GM12878 (cell line): ENCODE measurements around the gene ADK. TPM values are rescaled to one million over a fixed set of nuclear protein-coding genes. Genes with fewer than 3 reads are reported as not detected.

Source experiments
- BHLHE40 ChIP-seq, 2 experiments: fragments of 450-650 bp in 1 of 2; IDR thresholded peaks; 2 replicates each; pipeline ENCODE4 v1.6.1; 2011 to 2017; ENCODE audit warnings: low read depth in 2 of 2, borderline replicate concordance in 1 of 2, improper control_type of control experiment in 1 of 2, low read length in 1 of 2, mild to moderate bottlenecking in 1 of 2
- CBX3 ChIP-seq: fragments of 200-600 bp; sonication (generic); IDR thresholded peaks from 2 replicates; pipeline ENCODE4 v1.6.1; 2016; ENCODE audit warnings: low read depth, borderline replicate concordance
- CBX5 ChIP-seq: sonication (generic); IDR thresholded peaks from 2 replicates; pipeline ENCODE4 v1.6.1; 2016; ENCODE audit warnings: low read depth, moderate library complexity, mild to moderate bottlenecking, inconsistent platforms
- CHD1 ChIP-seq: IDR thresholded peaks from 2 replicates; pipeline ENCODE4 v1.6.1; 2012; ENCODE audit warnings: low read depth, low read length, improper control_type of control experiment
- CTCF ChIP-seq, 3 experiments: IDR thresholded peaks in 2 of 3; conservative IDR thresholded peaks in 1 of 3; 2 replicates each; pipeline ENCODE4 v1.5.1; 2011; ENCODE audit warnings: low read depth in 3 of 3, low read length in 3 of 3, mild to moderate bottlenecking in 3 of 3, control low read depth in 2 of 3, moderate library complexity in 2 of 3, inconsistent platforms in 1 of 3, mixed read lengths in 1 of 3; ENCODE audit not compliant: control insufficient read depth in 2 of 3, insufficient read depth in 1 of 3; ENCODE audit errors: extremely low read depth in 1 of 3
- DPF2 ChIP-seq: fragments of 450-650 bp; IDR thresholded peaks from 2 replicates; pipeline ENCODE4 v1.6.1; 2017; ENCODE audit warnings: mild to moderate bottlenecking
- KAT2A ChIP-seq: conservative IDR thresholded peaks from 2 replicates; pipeline ENCODE4 v1.6.1; 2011; ENCODE audit warnings: low read depth, low read length; ENCODE audit not compliant: control insufficient read depth
- MAX ChIP-seq: IDR thresholded peaks from 2 replicates; pipeline ENCODE4 v1.6.1; 2012; ENCODE audit warnings: low read depth, low read length, improper control_type of control experiment
- NBN ChIP-seq: fragments of 450-650 bp; IDR thresholded peaks from 2 replicates; pipeline ENCODE4 v1.6.1; 2016
- NR2C2 ChIP-seq: IDR thresholded peaks from 2 replicates; pipeline ENCODE4 v1.6.1; 2011; ENCODE audit warnings: borderline replicate concordance, low read depth; ENCODE audit not compliant: control insufficient read depth, insufficient read length
- NRF1 ChIP-seq: conservative IDR thresholded peaks from 2 replicates; pipeline ENCODE4 v1.6.1; 2011; ENCODE audit warnings: mild to moderate bottlenecking, low read depth, low read length, improper control_type of control experiment
- PML ChIP-seq: IDR thresholded peaks from 2 replicates; pipeline ENCODE4 v1.6.1; 2012; ENCODE audit warnings: low read length, inconsistent platforms
- POLR2AphosphoS2 ChIP-seq: IDR thresholded peaks from 2 replicates; pipeline ENCODE4 v1.6.1; 2011; ENCODE audit warnings: low read depth, mild to moderate bottlenecking, low read length, improper control_type of control experiment, moderate library complexity
- POU2F2 ChIP-seq: IDR thresholded peaks from 3 replicates; pipeline ENCODE4 v1.6.1; 2011; ENCODE audit warnings: low read depth, mild to moderate bottlenecking, low read length, borderline replicate concordance
- SP1 ChIP-seq: IDR thresholded peaks from one replicate; pipeline ENCODE4 v1.6.1; 2011; ENCODE audit warnings: low read depth, low read length
- TBL1XR1 ChIP-seq: IDR thresholded peaks from 2 replicates; pipeline ENCODE4 v1.6.1; 2012; ENCODE audit warnings: low read depth, low read length, improper control_type of control experiment
- TCF3 ChIP-seq: IDR thresholded peaks from 2 replicates; pipeline ENCODE4 v1.6.1; 2012; ENCODE audit warnings: low read depth, mild to moderate bottlenecking, low read length, borderline replicate concordance; ENCODE audit not compliant: insufficient read depth
- USF1 ChIP-seq: IDR thresholded peaks from 2 replicates; pipeline ENCODE4 v1.6.1; 2011; ENCODE audit warnings: borderline replicate concordance, low read depth, mild to moderate bottlenecking, moderate library complexity, mixed read lengths, low read length; ENCODE audit not compliant: insufficient read depth; ENCODE audit errors: extremely low read length
- USF2 ChIP-seq: IDR thresholded peaks from 2 replicates; pipeline ENCODE4 v1.6.1; 2011; ENCODE audit warnings: low read depth, low read length, improper control_type of control experiment, borderline replicate concordance
- YBX1 ChIP-seq: fragments of 450-650 bp; IDR thresholded peaks from 2 replicates; pipeline ENCODE4 v1.6.1; 2016; ENCODE audit warnings: antibody characterized with exemption
- ZBTB11 ChIP-seq: fragments of 450-650 bp; formaldehyde crosslinking; IDR thresholded peaks from 2 replicates; pipeline ENCODE4 v1.5.0; 2022; ENCODE audit warnings: mild to moderate bottlenecking, missing genetic modification characterization
- ZNF384 ChIP-seq: IDR thresholded peaks from 2 replicates; pipeline ENCODE4 v1.6.1; 2012; ENCODE audit warnings: low read depth, mild to moderate bottlenecking, low read length, improper control_type of control experiment, borderline replicate concordance
- polyA plus RNA-seq, 11 experiments: library from polyadenylated mRNA; depleted of rRNA in 4 of 11; unstranded in 6 of 11; stranded (reverse) in 5 of 11; fragments of >200 nt; fragmentation: Nextera tagmentation in 4 of 11; fragmentation: Illumina TruSeq in 1 of 11; extraction: Ambion mirVana in 4 of 11; extraction: Trizol in 1 of 11; gene quantifications; 1 replicate in 1 of 11; 2 replicates in 10 of 11; pipeline versions ENCODE4 v1.2.1 to v1.2.3, GENCODE V29; 2011 to 2016; ENCODE audit warnings: inconsistent platforms in 2 of 11, missing spikeins in 2 of 11, low read depth in 1 of 11
- total RNA-seq, 4 experiments: library from RNA; depleted of rRNA in 3 of 4; stranded (reverse); fragments of >200 nt in 3 of 4; fragmentation: Illumina TruSeq in 1 of 4; extraction: Trizol in 1 of 4; gene quantifications; 2 replicates each; pipeline versions ENCODE4 v1.2.1 to v1.2.3, GENCODE V29; 2013 to 2021

Gene ADK
- total and polyA plus RNA-seq, 10 of the 15 experiments (the other 5 are each of a cell fraction or from before 2014, with no cell fraction given): 42.0 to 151 (median 81.6) TPM

GRCh38 chr10:74585231-74586087, 434.4 kb downstream of the ADK start (continued):
- TF ChIP-seq NR2C2: no peak
- no peak for TF ChIP-seq USF2
- 0 out of 2 replicates have a peak, but pooled peaks have one; percentile 45 for TF ChIP-seq TCF3
- TF ChIP-seq POU2F2: peak; percentile 36; the same call in 1 of the 3 replicates
- peak; percentile 74 to 88 for TF ChIP-seq BHLHE40 (IDR thresholded peaks at IDR 0.05; ENCODE audit: borderline replicate concordance in 1 of 2, low read depth in 2 of 2, low read length in 1 of 2)
- peak; percentile 89 for TF ChIP-seq CBX5
- TF ChIP-seq KAT2A: no peak
- no peak for TF ChIP-seq CTCF (IDR thresholded peaks at IDR 0.05 in 2 of 3, conservative IDR thresholded peaks at IDR 0.05 in 1 of 3; ENCODE audit: control insufficient read depth in 2 of 3, extremely low read depth in 1 of 3, insufficient read depth in 1 of 3, low read depth in 3 of 3, low read length in 3 of 3)
- TF ChIP-seq TBL1XR1: peak; percentile 94
- peak; percentile 37; the same call in 1 of the 2 replicates for TF ChIP-seq PML
- TF ChIP-seq SP1: no peak
- peak; percentile 91; the same call in 1 of the 2 replicates for TF ChIP-seq DPF2
- no peak for TF ChIP-seq POLR2AphosphoS2
- peak; percentile 76; the same call in 1 of the 2 replicates for TF ChIP-seq NBN
- TF ChIP-seq ZBTB11 (CRISPR knock-in tag): no peak
- no peak for TF ChIP-seq CBX3
- TF ChIP-seq MAX: no peak
- no peak for TF ChIP-seq USF1
- TF ChIP-seq YBX1: no peak
- peak; percentile 81 for TF ChIP-seq ZNF384
- no peak for TF ChIP-seq CHD1
- TF ChIP-seq NRF1: no peak
